Hippocampal formation (tissue), 2 donors: ENCODE measurements around the gene CCDC186.

Experiments used
- DNase-seq, 2 donors: peaks; one replicate each; lab custom pipeline; 2025; lab: John Stamatoyannopoulos, UW

CCDC186 gene

GRCh38 chr10:114110174-114110972, 63.6 kb downstream of the CCDC186 start:
- no peak for DNase-seq

GRCh38 chr10:114103284-114103683, 70.7 kb downstream of the CCDC186 start:
- peak in 1 of 2 donors; percentile 89 for DNase-seq

GRCh38 chr10:114102256-114102655, 71.7 kb downstream of the CCDC186 start:
- no peak for DNase-seq

- DNase-seq = no peak
Measured at GRCh38 chr10:114100848-114101741, 72.9 kb downstream of the CCDC186 start.

- DNase-seq = no peak
Measured at GRCh38 chr10:114096864-114097263, 77.1 kb downstream of the CCDC186 start.

- no peak for DNase-seq
Measured at GRCh38 chr10:114095559-114096337, 78.3 kb downstream of the CCDC186 start.

DNA sequence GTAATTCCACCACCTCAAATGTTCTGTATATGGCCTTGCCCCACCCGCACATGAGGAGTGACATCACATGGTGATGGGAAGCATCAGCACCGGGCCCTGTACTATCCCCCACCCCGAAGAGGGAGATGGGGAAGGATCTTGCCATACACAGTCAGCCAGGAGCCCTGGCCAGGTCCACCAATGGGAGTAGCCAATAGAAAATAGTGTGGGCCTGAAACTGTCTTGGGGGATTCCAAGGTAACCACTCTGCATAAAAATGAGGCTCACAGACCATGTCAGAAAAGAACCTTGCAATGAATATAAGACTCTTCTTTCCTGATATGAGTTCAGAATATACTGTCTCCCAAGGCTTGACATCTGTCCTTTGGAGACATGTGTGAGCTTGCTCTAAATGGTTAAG, 79.2 kb downstream of the CCDC186 start:
- no peak for DNase-seq

GRCh38 chr10:114087655-114088054, 86.3 kb downstream of the CCDC186 start:
- no peak for DNase-seq

DNA sequence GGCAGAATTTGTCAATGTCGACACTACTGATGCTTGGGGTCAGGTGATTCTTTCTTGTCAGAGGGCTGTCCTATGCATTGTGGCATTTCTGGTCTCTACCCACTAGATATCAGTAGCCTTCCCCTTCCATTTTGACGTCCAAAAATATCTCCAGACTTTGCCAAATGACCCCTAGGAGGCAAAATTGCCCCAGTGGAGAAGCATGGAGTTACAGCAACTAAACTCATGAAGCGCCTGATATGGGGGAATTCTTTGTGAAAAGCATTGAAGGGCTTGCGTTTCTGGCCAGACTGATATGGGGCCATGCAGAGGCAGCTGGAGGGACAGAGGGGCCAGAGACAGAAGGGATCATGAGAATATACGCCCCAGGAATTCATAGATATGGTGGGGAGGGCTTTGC, 86.7 kb downstream of the CCDC186 start:
- DNase-seq = no peak

- DNase-seq = no peak
Measured at GRCh38 chr10:114084215-114084614, 89.8 kb downstream of the CCDC186 start.

- DNase-seq = no peak
Measured at GRCh38 chr10:114083040-114083439, 91.0 kb downstream of the CCDC186 start.

DNA sequence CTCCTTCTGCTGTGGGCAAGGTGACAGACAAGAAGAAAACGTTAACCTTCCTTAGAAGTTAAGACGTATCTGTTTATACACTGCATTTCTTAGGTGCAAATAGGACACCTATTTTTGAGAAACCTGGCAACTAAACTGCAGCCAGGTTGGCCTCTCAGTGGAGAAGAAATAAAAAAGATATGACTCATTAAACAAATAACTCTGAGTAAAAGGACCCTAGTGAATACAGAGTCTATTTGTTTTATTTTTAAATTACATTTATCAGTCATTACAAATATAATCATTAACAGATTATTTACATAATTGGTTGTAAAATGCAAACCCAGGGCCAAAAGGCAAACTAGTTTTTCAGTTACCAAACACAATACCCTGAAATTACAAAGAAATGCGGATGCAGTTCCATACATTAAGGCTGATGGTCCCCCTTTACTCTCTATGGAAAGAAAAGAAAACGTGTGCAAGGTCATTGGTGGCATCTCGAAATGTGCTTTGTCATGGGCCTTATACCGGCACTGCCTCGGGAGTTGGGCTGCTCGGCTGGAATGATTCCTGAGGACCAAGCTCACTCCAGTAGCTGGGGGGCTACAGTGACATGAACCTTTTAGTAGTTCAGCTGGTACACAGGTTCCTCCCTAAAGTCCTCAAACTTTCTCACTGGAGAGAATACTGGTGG, 92.0 kb downstream of the CCDC186 start:
- DNase-seq = no peak

GRCh38 chr10:114079421-114079820, 94.6 kb downstream of the CCDC186 start:
- no peak for DNase-seq

GRCh38 chr10:114078346-114078745, 95.7 kb downstream of the CCDC186 start:
- DNase-seq = no peak

- DNase-seq = no peak
Measured at GRCh38 chr10:114077815-114078219, 96.2 kb downstream of the CCDC186 start.

GRCh38 chr10:114077347-114077746, 96.7 kb downstream of the CCDC186 start:
- DNase-seq = no peak

DNA sequence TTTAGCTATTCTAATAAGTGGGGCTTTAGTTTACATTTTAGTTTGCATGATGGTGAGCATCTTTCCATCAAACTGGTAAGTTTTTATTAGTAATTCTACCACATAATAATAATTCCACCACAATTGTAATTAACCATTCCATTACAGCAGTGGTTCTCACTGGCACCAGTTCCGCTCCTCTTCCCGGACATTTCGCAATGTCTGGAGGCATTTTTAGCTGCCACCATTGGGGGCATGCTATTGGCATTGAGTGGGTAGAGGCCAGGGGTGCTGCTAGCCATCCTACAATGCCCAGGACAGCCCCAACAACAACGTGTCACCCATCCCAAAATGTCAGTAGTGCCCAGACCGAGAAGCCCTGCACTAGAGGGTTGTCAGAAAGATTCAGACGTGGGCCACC, 98.9 kb downstream of the CCDC186 start:
- DNase-seq = no peak

DNA sequence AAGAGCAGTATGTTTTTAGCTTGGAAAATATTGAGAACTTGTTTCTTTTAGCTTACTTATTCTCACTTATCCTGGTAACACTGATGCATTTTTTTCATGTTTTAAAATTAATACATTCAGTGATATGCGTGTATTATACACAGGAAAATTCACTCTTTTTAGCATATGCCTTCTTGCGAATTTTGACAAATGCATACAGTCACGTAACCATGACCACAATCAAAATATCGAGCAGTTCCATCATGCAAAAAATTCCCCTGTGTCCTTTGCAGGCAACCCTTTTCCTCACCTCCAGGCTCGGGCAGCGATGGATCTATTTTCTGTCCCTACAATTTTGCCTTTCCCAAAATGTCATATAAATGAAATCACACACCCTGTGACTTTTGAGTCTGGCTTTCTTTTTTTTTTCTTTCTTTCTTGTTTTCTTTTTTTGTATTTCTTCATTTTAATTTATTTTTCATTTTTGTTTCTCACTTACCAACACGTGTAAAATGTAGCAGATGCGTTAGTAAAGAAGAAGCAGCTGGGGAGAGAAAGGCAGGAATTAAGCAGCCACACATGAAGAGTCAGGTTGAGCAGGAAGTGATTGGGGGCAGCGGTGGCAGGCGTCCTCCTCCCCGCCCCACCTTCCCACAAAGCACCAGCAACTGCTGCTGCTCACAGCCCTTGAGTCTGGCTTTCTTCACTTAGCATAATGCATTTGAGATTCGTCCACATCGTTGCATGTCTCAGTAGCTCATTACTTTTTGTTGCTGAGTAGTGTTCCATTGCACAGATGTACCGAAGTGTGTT, 100.4 kb downstream of the CCDC186 start:
- no peak for DNase-seq

GRCh38 chr10:114071178-114071577, 102.8 kb downstream of the CCDC186 start:
- DNase-seq = no peak
